NCI-H2196 (cell line): ENCODE results near the gene FBXO15.

Experiments used
- DNase-seq: peaks from one replicate; lab custom pipeline; 2025; ENCODE audit not compliant: unreplicated experiment; lab: John Stamatoyannopoulos, UW

Gene FBXO15

DNA sequence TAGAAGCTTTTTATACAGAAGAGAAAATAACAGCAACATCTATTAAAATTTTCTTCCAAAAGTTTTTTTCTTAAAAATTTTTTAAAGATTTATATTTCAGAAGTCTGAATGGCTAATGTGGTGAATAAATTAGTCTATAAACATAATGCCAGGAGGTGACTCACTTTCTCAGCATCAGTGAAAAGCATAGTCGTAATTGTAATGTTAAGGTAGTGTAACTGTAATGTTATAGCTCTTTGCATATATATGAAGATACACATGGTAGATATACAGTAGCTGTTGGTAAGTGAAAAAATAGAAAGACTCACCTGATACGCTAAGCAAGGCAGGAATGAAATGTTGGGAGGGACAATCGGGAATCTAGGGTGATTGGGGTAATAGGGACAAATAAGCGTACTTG is 6.2 kb upstream of the FBXO15 start:
- DNase-seq: no peak

DNA sequence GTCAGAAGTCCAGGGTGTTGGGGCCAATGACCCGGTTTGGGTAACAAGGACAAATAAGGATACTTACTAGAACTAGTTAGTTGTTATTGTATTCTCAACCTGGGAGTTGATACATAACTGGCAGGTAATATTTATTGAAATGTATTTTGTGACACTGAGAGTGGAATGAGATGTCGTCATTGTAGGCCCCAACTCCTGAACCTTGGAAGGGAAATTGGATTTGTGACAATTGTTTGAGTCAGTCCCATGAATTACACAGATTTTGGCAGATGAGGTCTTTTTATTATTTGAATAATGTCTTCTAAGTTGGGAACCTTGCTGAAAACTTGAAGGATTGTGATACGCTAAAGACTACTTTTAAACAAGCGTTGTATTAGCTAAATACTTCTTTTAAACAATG is 5.7 kb upstream of the FBXO15 start:
- DNase-seq: no peak

DNA sequence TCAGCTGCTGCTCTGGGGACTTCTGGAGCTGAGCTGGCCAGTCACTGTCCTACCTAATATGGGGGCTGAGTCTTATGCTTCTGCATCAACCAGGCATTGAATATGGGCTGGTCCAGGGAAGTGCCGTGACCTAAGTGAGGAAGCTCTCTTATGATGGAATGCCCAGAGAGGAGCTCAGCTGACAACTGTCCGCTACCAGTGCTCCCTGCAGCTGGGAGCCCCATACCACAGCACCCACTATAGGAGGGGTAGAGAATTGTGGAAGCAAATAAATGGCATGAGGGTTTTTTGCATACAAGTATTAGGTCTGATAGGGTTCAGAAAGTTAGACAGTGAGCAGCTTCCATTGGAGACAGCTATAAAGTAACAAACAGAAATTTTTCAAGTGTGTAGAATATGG is 5.2 kb upstream of the FBXO15 start:
- no peak for DNase-seq

DNA sequence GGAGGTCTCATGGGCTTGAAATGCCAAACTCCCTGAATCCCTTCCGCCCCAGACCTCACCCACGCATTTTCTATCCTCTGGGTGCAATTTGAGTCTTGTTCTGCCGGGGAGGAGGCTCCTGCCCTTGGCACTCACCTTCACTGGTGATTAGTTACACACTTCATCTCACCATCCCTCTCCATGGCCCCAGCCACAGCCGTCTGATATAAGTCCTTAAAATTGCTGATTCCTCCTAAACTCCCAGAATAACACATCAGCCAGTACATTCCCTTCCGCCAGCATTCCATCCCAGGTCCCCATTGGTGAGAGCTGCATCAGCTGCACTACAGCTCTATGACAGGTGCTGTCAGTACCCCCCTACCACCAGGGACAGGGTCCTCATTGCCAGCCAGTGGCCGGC is 4.6 kb upstream of the FBXO15 start:
- DNase-seq: no peak

DNA sequence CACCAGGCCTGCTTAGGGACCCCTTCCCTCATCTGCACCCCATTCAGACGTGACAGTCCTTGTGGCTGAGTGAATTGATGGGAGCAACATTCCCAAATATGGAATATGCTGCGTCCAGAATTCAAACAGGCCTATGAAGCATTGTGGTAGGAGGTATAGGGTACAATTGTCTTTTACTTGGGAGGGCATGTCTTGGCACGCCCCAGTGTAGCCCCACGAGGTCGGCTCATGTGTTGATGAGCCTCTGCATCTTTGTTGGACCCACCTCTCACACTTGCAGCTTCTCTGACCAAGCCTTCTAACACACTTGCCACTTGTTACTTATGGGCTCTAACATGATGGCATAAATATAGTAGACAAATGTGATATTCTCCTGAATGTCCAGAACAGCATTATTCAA is 2.2 kb upstream of the FBXO15 start:
- DNase-seq: no peak

DNA sequence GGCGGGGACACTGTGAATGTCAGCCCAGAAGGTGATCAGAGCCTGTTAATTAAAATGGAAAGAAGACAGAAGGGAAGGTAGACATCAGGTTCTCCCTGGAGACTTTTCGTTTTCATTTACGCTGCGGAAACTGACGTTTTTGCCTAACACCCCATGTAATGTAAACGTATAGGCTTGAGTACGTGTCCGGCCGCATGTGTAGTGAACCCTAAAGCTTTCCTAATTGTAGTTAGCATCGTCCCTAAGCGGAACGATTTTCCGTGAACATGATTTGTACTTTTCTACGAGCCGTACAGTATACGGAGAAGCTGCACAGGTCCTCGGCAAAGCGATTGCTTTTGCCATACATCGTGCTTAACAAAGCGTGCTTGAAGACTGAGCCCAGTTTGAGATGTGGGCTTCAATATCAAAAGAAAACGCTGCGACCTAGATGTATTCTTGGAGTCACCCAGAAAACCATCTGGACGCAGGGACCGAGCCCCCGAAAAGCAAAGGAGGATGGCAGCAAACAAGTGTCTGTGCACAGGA is 973 bp upstream of the FBXO15 start:
- no peak for DNase-seq

DNA sequence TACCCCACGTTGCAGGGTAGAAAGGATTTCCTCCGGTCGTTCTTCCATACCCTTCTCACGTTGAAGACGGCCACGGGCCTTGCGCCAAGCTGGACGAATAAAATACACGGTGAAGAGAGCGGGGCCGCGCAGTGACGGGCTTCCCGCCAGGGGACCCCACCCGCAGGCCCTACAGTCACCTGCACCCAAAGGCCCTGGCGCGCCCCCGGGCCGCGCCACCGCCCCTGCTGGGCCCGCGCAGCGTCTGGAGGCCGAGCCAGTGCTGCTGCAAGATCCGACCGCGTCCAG is 199 bp downstream of the FBXO15 start:
- no peak for DNase-seq

DNA sequence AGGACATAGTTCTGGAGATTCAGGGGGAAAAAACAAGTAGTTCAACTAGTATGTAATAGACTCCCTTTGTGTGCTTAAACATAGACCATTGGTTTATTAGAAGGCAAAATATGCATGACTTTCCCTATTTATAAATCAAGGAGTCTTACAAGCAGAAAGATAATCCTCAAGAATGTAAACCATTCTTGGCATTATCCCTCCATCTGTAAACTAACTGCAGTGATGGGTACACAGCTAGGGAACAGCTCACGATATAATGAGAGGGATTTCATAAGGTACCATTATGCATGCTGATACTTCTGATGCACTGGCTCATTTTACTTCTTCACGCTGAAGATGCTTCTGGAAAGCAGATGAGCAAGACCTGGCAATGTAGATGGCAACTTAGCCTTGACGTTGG is 878 bp downstream of the FBXO15 start:
- no peak for DNase-seq

DNA sequence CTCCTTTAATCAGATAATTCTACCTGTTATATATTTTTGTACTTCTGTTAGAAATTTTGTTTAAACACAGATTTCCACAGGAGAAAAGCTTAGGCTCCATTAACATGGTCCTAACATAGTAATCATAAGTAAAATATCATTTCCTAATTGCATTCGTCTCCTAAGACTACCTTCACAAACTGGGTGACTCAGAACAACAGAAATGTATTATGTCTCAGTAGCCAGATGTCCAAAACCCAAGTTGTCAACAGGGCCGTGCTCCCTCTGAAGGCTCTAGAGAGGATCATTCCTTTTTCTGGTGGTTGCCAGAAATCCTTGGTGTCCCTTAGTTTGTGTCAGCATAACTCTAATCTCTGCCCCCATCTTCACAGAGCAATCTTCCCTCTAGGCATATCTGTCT is 5.4 kb downstream of the FBXO15 start:
- no peak for DNase-seq

DNA sequence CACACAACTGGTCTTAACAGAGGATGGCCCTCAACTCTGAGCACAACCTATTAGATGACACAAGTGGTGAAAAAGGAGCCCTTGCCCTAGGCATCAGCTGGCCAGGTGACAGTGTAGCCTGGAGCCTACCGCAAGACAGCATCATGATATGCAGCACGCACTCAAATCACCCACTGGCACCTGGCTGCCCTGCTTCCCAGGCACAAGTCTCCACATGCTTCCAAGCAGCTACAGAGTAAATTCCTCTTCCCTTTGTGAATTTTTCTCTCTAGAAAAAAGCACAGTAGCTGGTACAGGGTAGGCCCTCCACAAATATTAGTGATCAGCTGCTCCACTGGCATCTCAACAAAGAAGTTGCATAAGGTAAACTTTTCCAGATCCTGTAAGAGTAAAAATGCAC is 6.0 kb downstream of the FBXO15 start:
- no peak for DNase-seq

DNA sequence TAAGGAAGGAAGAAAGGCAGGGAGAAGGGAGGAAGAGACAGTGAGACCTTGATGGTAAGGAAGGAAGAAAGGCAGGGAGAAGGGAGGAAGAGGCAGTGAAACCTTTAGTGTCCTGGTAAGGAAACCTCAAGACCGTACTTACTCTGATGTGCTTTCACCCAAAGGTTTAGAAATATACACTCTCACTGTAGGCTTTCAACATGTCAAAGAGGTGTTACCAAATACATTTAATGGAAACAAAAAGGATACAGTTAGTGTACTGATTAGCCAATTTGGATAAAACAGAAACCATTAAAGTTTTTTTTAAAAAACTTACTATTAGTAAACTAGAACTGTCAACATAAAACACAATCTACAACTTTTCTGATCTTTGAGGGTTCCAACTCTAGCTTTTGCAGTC is 7.1 kb downstream of the FBXO15 start:
- DNase-seq: no peak

DNA sequence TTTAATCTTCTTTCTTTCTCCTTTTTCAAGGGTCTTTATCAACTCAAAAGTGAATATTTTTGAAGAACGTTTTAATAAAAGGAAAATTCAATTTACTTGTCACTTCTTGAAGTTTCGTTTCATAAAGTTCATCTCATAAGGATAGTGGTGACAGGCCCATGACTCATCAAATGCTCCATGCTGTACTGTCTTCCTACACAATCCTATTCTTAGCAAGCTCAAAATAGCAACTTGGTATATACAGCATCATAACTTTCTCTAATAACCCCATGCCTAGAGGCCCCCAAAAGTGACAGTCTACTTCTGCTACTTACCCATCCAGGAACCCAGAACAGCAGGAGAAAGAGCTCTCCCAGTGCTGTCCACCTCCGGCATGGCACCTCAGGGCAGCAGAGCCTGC is 7.7 kb downstream of the FBXO15 start:
- DNase-seq: no peak

DNA sequence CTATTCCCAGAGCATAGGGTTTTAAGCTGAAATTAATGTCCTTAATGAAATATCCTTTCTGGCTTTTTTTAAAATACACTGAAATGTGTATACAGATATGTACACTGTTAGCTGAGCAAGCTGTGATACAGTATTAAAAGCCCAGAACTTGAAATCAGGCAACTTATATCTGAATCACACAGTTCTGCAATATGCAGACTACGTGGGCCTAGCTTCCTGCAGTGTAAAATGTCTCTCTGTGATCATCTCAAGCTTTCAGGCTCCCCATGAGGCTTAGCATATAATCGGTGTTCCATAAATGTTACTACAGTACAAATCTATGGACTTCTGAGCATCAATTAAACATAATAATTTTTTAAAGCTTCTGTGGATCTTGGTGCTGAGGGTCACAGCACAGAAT is 8.2 kb downstream of the FBXO15 start:
- no peak for DNase-seq

DNA sequence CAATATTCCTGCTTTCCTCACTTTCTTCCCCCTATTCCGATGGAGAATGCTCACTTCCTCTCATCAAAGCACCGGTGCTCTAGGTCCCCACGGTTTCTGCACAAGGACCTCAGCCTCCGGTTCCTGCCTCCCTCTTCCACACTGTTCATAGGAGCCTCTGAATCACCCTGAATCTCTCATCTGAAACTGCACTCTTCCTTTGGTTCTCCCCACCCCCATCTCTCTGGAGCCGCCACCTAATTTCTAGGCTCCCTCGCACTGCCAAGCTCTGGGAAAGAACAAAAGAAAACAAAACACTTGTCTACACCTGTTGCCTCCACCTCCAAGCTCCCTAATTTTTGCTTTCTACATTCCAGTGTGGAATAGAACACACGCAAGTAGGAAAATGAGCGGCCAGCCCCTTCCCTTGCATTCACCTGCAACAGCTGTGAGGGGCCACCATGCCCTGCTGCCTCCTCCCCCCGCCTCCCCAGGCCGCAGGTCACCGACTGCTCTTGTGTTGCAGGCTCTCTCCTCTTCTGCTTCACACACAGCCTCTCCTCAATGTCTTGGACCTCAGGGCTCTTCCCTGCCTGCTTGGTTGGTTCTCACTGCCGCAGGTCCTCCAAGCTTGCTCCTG is 9.6 kb downstream of the FBXO15 start:
- no peak for DNase-seq

DNA sequence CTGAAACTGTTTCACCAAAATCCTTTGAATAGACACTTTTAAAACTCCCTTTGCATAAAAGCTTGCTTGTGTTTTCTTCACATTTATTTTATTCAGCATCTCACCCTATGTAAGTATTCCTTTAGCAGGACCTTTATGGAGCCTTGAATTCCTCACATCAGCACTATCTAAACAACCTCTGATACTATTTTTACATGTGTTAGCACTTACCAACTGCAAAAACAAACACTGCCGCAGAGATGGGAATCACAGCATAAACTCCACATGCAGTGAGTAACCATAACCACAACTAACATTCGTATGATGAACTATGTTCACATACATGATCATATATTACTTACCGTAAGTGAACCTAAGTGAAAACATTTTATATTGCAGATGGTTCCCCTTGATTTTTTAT is 15.4 kb downstream of the FBXO15 start:
- DNase-seq: no peak

DNA sequence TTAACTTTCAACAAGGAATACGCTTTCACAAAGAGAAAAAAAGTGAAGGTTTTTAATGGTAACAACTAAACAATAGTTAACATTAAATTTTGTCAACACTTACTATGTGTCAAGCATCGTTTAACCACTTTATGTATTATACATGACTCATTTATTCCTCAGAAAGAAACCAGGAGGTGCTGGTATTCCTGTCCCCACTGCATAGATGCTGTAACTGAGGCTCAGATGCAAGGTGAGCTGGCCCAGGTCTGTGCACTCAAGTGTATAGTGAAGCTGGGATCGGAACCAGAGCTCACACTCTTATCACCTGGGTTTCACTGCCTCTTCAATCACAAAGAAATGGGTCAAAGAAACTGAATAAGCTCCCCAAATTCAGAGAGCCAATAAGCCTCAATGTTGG is 16.5 kb downstream of the FBXO15 start:
- no peak for DNase-seq

DNA sequence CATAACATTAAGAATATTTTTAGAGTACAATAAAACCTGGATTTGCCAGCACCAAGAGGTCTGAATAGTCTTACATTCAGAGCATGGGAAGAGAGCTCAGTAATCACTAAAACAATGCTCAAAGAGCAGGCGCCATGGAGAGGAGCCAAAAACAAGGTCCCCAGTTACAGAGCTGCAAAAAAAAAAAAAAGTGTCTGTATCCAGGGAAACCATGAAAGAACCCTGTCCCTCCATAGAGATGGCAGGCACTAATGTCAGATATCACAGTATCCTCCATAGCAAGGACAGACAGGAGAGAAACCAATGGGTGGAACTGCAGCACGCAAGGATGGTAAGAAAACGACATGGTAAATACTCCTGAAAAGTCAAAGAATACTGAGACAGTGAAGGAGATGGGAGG is 19.5 kb downstream of the FBXO15 start:
- no peak for DNase-seq

DNA sequence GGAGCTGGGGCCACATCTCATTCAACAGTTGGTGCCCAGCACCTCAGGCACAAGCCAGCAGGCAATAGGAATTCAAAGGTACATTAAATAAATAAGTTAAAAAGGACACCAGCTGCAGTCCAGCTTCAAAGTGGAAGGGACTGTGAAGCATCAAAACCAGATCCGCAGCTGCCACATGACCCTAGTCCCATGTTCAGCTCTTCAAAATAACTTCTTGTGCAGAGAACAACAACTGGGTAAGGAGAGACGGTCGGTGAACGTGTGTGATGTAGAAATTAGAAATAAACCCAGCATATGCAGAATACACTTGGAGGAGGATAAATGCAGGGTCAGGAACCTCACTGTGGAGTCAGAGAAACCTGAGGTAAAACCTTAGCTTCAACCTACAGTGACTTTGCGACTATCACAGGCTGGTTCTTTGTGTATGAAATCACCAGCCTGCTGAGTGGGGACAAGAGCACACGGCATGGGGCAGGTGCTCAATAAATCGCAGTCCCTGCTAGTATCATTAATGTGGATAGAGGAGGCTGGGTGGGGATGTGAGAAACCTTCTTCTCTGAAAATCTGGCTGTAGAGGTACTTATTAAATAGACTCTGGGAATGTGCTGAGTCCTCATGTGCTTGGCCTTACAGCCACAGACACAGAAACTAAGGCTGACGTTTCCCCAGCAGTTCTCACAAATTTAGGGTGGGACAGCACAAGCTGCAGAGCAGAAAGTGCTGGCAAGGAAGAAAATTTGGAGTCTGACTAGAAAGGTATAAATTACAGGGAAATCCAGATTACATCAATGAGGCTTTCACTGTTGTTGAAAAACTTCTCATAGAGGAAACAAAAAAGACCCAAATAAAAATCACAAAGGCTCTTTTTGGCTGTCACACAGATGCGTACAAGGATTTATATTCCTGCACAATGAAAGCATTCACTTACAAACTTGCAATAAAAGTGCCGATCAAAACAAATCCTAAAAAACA is 20.7 kb downstream of the FBXO15 start:
- no peak for DNase-seq

DNA sequence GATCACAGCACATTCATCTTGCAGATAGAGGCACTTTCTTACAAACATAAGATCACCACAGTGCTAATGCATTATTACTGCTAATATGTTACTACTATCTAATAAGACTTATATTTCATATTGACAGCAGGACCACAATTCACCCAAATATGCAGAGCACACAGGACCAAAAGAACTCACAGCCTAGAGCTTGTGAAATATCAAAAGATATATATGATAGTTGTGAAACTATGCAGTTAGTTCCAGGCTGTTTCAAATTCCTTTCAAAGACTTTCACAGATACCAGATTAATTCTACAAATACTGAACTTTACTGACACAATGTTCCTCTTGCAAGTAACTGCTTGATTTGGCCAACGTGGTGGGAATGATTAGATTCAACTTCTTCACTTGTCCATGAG is 23.0 kb downstream of the FBXO15 start:
- DNase-seq: no peak

DNA sequence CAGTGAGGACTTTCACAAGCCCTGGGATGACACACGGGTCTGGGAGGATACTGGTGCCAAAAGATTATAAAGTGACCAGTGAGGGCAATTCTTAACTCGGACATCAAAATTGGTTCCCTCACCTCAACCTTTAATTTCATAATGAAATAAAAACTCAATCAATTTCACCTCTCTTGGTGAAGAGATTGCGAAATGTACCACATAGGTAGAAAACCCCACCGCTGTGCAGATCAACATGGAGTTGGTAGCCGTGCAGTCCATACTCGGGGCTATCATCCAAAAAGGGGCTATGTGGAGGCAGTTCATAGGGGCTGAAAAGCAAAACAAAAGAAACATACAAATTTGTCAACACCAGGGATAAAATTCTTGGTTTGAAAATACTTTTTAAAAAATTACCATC is 24.4 kb downstream of the FBXO15 start:
- no peak for DNase-seq

DNA sequence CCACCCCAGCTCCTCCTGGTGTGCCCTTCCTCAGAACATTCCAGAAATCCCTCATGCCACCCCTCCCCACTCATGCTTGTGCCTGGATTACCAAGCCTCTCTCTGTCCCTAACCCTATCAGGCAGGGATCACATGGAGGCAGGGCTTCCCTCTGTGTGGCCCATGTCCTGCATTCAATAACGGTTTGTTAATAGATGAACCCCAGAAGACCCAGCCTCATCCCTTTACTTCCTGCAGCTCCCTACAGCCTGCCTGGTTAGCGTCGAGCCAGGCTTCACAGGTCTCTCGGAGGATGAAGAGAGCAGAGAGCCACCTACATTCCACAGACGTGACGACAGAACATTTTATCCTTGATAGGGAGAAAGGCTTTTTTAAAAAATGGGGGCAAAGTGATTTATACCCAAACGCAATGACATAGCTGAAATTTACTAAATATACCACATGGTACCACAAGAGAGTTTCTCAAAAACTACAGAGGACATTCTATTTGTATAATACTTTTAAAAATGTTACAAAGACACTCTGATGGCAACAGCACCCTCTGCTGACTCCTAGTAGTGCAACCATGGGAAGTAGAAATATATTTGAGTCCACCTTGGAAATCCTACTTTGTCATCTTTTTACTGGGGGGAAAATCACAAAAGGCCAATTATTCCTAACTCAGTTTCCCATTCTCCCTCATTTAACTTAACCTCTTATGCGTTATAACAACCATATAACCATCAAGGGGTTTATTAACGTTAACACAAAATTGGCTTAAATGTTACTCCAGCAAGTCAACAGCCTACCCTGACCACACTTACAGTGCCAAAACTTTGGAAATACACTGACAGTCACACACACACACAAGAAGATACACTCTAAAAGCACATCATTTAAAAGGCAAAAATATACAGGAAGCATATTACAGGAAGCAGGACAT is 30.7 kb downstream of the FBXO15 start:
- DNase-seq: peak; percentile 25

DNA sequence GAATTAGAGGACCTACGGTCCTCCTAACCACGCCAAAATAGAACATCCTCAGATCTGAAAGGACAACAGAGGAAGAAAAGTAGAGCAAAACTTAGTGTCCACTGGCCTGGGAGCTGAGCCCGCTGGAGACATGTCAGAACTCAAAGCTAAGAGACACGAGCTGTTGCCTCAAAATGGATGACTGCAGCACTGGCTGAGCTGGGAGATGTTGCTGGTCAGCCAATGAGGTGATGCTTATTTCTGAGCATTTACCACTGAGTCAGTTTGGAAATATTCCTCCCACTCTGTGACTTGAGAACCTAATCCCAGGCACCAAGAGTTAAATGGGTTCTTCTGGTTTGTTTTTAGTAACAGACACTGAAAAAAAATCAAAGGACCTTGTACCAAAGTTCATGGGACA is 32.6 kb downstream of the FBXO15 start:
- no peak for DNase-seq
